ENCODE data around the gene KIAA0825. TPM values are rescaled to one million over a fixed set of nuclear protein-coding genes. Genes with fewer than 3 reads are reported as not detected.

Gene KIAA0825
- total and polyA plus RNA-seq, 2 of the 8 experiments (the other 6 are each of a cell fraction or from before 2014, with no cell fraction given): 0.60 to 1.0 TPM

- Histone ChIP-seq H4K91ac (replicated peaks; ENCODE audit: insufficient read length, low read length) (no peak overlapping the region), H3K27ac (ENCODE audit: low read depth, low read length) (no peak overlapping the region), H3K79me2 (ENCODE audit: control insufficient read depth in 1 of 2, insufficient read depth in 2 of 2, low read length in 2 of 2) (peaks cover 0 to 87% of the 10 kb centered on the region in 2 experiments; a peak in 2 of 4 replicates), H3K27me3 (replicated peaks in 1 of 4; ENCODE audit: control insufficient read depth in 3 of 4, extremely low read depth in 1 of 4, insufficient read depth in 3 of 4, low read length in 3 of 4) (no peaks in the 10 kb centered on the region), H3K18ac (ENCODE audit: extremely low read depth, low read length) (no peak overlapping the region), H2BK12ac (ENCODE audit: low read depth, low read length) (no peak overlapping the region), H3K4me2 (ENCODE audit: insufficient read depth in 1 of 2, low read depth in 2 of 2, low read length in 2 of 2) (no peak overlapping the region), H2BK120ac (replicated peaks; ENCODE audit: low read depth, low read length) (no peak overlapping the region), H2AFZ (ENCODE audit: low read length) (no peak overlapping the region), H3K23ac (ENCODE audit: insufficient read length) (no peak overlapping the region), H3K36me3 (ENCODE audit: control insufficient read depth in 2 of 4, insufficient read depth in 4 of 4, low read length in 3 of 4) (no peaks in the 10 kb centered on the region; a peak in 1 of 8 replicates), H3K14ac (ENCODE audit: insufficient read length) (no peak overlapping the region), H3K9ac (replicated peaks in 1 of 4; ENCODE audit: extremely low read depth in 1 of 4, low read depth in 3 of 4, low read length in 3 of 4) (no peak overlapping the region), H3K79me1 (ENCODE audit: low read depth, low read length) (no peaks in the 10 kb centered on the region), H2AK5ac (ENCODE audit: low read depth, low read length) (no peak overlapping the region), H3K4me3 (ENCODE audit: extremely low read depth in 1 of 4, insufficient read depth in 2 of 4, low read depth in 3 of 4, low read length in 4 of 4) (no peak overlapping the region), H2BK20ac (ENCODE audit: low read length) (no peak overlapping the region), H4K5ac (ENCODE audit: insufficient read length, low read depth, low read length) (no peak overlapping the region), H3K4me1 (replicated peaks in 1 of 4; ENCODE audit: control insufficient read depth in 3 of 4, insufficient read depth in 4 of 4, low read length in 3 of 4) (peaks cover 0 to 2% (median 0%) of the 10 kb centered on the region in 4 experiments; a peak in 1 of 7 replicates), H2BK15ac (ENCODE audit: low read length) (no peak overlapping the region), H3K4ac (replicated peaks; ENCODE audit: insufficient read length, low read depth, low read length) (no peak overlapping the region), H3K56ac (replicated peaks; ENCODE audit: insufficient read length, low read depth, low read length) (no peak overlapping the region), H4K20me1 (replicated peaks in 1 of 2; ENCODE audit: control insufficient read depth in 1 of 2, insufficient read depth in 2 of 2, low read length in 2 of 2) (peaks cover 2% of the 10 kb centered on the region in 2 experiments), H2BK5ac (ENCODE audit: low read depth, low read length) (no peak overlapping the region), H3K23me2 (ENCODE audit: low read depth, low read length) (no peaks in the 10 kb centered on the region), H3K9me3 (ENCODE audit: insufficient read depth in 2 of 2, low read depth in 1 of 2, low read length in 1 of 2) (no peaks in the 10 kb centered on the region; a peak in 1 of 4 replicates), H4K8ac (ENCODE audit: extremely low read depth, insufficient read depth, low read length) (no peak overlapping the region)
- POLR2A ChIA-PET (ENCODE audit: partially characterized antibody): interaction anchor here (1.4 to 1.5 kb wide), 3 partner anchors 8 to 81 kb away, joined by 3 to 5 read pairs (median 4); no protein-coding TSS in a partner anchor
- CTCF ChIA-PET (ENCODE audit: partially characterized antibody): interaction anchor here (1.0 to 1.3 kb wide), 2 partner anchors 11 to 163 kb away, joined by 3 to 5 read pairs; a partner anchor contains a TSS
- FAIRE-seq (no peak), DNase-seq (ENCODE audit: low read depth in 1 of 2, low spot score in 2 of 2) (no peak)
- 85% methylated on average over 4 of the region's 4 CpGs; no CpG with 5 or more reads in 1 of the 2 experiments for whole genome bisulfite sequencing, 2 experiments (ENCODE audit: extremely low coverage in 1 of 2, insufficient coverage in 1 of 2, insufficient read length in 1 of 2, insufficient replicate concordance in 2 of 2, low coverage in 1 of 2, low lambda C conversion rate in 2 of 2, missing lambda C conversion rate in 1 of 2)
- TF ChIP-seq EP300 (IDR thresholded peaks at IDR 0.05; ENCODE audit: borderline replicate concordance in 1 of 2, low read depth in 2 of 2, low read length in 2 of 2) (no peak), CHD1 (IDR thresholded peaks at IDR 0.05; ENCODE audit: low read depth, low read length) (no peak), E2F6 (IDR thresholded peaks at IDR 0.05) (no peak), CHD2 (IDR thresholded peaks at IDR 0.05; ENCODE audit: low read length) (no peak), POLR2A (IDR thresholded peaks at IDR 0.05; ENCODE audit: control extremely low read depth in 1 of 2, low read depth in 2 of 2, low read length in 2 of 2) (no peak), KDM4A (IDR thresholded peaks at IDR 0.05; ENCODE audit: low read depth, low read length, severe bottlenecking) (no peak), RNF2 (IDR thresholded peaks at IDR 0.05; ENCODE audit: borderline replicate concordance, low read depth, low read length, missing control alignments, poor library complexity, severe bottlenecking) (no peak), RAD21 (IDR thresholded peaks at IDR 0.05 in 1 of 2, conservative IDR thresholded peaks at IDR 0.05 in 1 of 2; ENCODE audit: low read depth in 2 of 2, low read length in 2 of 2) (no peak)
Observed at GRCh38 chr5:94274707-94275106, 343.7 kb downstream of the KIAA0825 start.
